Endodermal cell (in vitro differentiated cells): ENCODE results near the gene SLC22A3. TPM values are rescaled to one million over a fixed set of nuclear protein-coding genes. Genes with fewer than 3 reads are reported as not detected.

ENCODE experiments used
- DNase-seq: peaks from one replicate; pipeline ENCODE4 v3.0.0-alpha.2; 2017
- H3K27ac ChIP-seq: 2 replicates; pipeline ENCODE4 v1.5.1; 2013; ENCODE audit warnings: mild to moderate bottlenecking, low read depth, low read length, moderate library complexity
- H3K27me3 ChIP-seq: 2 replicates; pipeline ENCODE4 v1.6.1; 2013; ENCODE audit warnings: mild to moderate bottlenecking, low read length, moderate library complexity; ENCODE audit not compliant: insufficient read depth, control insufficient read depth, poor library complexity, severe bottlenecking
- H3K36me3 ChIP-seq: 2 replicates; pipeline ENCODE4 v1.7.0; 2013; ENCODE audit warnings: mild to moderate bottlenecking, low read length, moderate library complexity; ENCODE audit not compliant: control insufficient read depth, insufficient read depth
- H3K4me1 ChIP-seq: one replicate; pipeline ENCODE4 v1.7.0; 2013; ENCODE audit warnings: low read length; ENCODE audit not compliant: control insufficient read depth, insufficient read depth
- H3K4me3 ChIP-seq: 2 replicates; pipeline ENCODE4 v1.5.1; 2013; ENCODE audit warnings: mild to moderate bottlenecking, low read length, moderate library complexity
- H3K9ac ChIP-seq: 2 replicates; pipeline ENCODE4 v1.6.1; 2013; ENCODE audit warnings: mild to moderate bottlenecking, low read length, moderate library complexity; ENCODE audit not compliant: poor library complexity, severe bottlenecking; ENCODE audit errors: extremely low read depth
- H3K9me3 ChIP-seq: 2 replicates; pipeline ENCODE4 v1.6.1; 2013; ENCODE audit warnings: mild to moderate bottlenecking, low read length, moderate library complexity; ENCODE audit not compliant: control insufficient read depth
- H3K27ac Mint-ChIP-seq: 2 replicates; pipeline ENCODE4 v1.8.0; 2020; ENCODE audit warnings: mixed read lengths
- H3K27me3 Mint-ChIP-seq: 2 replicates; pipeline ENCODE4 v1.8.0; 2021; ENCODE audit warnings: mild to moderate bottlenecking, mixed read lengths; ENCODE audit not compliant: insufficient read depth
- H3K36me3 Mint-ChIP-seq: 2 replicates; pipeline ENCODE4 v1.8.0; 2020; ENCODE audit warnings: low read depth, mixed read lengths
- H3K4me1 Mint-ChIP-seq: 2 replicates; pipeline ENCODE4 v1.8.0; 2020; ENCODE audit warnings: mixed read lengths
- H3K4me3 Mint-ChIP-seq: 2 replicates; pipeline ENCODE4 v1.8.0; 2020; ENCODE audit warnings: mild to moderate bottlenecking, moderate library complexity, mixed read lengths
- H3K9me3 Mint-ChIP-seq: 2 replicates; pipeline ENCODE4 v1.8.0; 2020; ENCODE audit warnings: mild to moderate bottlenecking, mixed read lengths
- WGBS, 2 experiments: methylation state at CpG; one replicate each; pipeline versions ENCODE4 v1.1.5 to v1.1.7; 2013; ENCODE audit warnings: missing lambda C conversion rate in 2 of 2, mixed read lengths in 1 of 2; ENCODE audit not compliant: insufficient coverage in 1 of 2, insufficient read length in 1 of 2; 5-methylcytosine and 5-hydroxymethylcytosine counted together
- total RNA-seq, 2 donors: library from RNA; stranded (reverse); fragmentation: NEBNext Ultra II Directional in 1 of 2; extraction: Animal tissue kit (Norgen Biotek cat#: 25700) in 1 of 2; gene quantifications; 2 replicates in 1 of 2; 3 replicates in 1 of 2; pipeline ENCODE4 v1.2.1, GENCODE V29; 2021
- TF ChIP-seq, protein P1 (sequence below): fragments of 200-600 bp; sonication (generic); conservative IDR thresholded peaks from 2 replicates; pipeline ENCODE4 v1.5.0; 2021; ENCODE audit warnings: antibody characterized with exemption, mild to moderate bottlenecking

SLC22A3 gene
- total RNA-seq, 2 donors from 2014 or later, result 3.1 to 7.4 TPM

DNA sequence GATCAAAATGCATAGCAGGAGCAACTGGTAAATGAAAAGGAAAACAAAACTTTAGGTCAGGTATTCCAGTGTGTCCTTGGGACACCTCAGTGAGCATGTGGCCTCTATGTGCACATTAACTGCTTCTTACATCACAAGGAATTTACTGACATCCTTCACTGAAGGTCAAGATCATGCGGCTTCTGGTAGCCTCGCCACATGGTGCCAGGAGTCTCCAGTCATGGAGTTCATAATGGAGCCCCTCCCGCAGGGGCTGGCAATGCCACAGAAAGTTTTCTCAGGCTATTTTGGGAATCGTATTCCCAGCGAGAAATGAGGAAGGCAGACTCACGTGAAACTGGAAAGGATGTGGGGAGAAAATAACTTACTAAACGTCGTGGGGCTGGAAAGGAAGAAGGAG lies 19.7 kb upstream of the SLC22A3 start:
- Mint-ChIP-seq H3K27me3 (peaks cover 14% of the 10 kb centered on the region), H3K4me1 (no peaks in the 10 kb centered on the region), H3K36me3 (no peaks in the 10 kb centered on the region), H3K4me3 (no peak overlapping the region), H3K27ac (no peak overlapping the region), H3K9me3 (no peaks in the 10 kb centered on the region)
- 87 to 95% methylated on average over 7 to 8 of the region's 8 CpGs for WGBS, 2 experiments
- Histone ChIP-seq H3K27ac (no peak overlapping the region), H3K4me1 (no peaks in the 10 kb centered on the region), H3K36me3 (no peaks in the 10 kb centered on the region), H3K9ac (no peak overlapping the region), H3K27me3 (peaks cover 7% of the 10 kb centered on the region), H3K9me3 (no peaks in the 10 kb centered on the region), H3K4me3 (no peak overlapping the region)
- DNase-seq, result no peak
- TF ChIP-seq, protein P1, sequence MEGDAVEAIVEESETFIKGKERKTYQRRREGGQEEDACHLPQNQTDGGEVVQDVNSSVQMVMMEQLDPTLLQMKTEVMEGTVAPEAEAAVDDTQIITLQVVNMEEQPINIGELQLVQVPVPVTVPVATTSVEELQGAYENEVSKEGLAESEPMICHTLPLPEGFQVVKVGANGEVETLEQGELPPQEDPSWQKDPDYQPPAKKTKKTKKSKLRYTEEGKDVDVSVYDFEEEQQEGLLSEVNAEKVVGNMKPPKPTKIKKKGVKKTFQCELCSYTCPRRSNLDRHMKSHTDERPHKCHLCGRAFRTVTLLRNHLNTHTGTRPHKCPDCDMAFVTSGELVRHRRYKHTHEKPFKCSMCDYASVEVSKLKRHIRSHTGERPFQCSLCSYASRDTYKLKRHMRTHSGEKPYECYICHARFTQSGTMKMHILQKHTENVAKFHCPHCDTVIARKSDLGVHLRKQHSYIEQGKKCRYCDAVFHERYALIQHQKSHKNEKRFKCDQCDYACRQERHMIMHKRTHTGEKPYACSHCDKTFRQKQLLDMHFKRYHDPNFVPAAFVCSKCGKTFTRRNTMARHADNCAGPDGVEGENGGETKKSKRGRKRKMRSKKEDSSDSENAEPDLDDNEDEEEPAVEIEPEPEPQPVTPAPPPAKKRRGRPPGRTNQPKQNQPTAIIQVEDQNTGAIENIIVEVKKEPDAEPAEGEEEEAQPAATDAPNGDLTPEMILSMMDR, result no peak

DNA sequence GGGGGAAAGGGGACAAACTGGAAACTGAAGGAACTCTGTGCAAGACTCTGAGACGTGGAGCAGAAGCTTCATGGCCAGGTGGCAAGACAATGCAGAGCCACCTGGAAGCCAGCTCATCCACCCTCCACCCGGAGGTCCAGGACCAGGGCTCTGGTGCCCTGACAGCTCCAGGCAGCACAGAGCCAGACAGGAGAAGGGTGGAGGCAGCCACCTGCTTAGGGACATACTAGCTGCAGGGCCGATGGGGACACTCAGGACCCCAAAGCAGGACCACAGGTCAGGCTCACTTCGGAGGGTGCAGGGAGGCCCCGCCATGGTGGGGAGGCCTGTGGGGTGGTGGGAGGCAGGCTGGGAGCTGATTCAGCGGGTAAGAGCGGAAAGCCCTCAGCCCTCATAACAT lies 19.0 kb upstream of the SLC22A3 start:
- H3K9me3 Mint-ChIP-seq, result no peaks in the 10 kb centered on the region
- Histone ChIP-seq H3K4me3 (no peak overlapping the region), H3K9ac (no peak overlapping the region), H3K36me3 (no peaks in the 10 kb centered on the region), H3K27me3 (peaks cover 13% of the 10 kb centered on the region), H3K27ac (no peak overlapping the region), H3K4me1 (no peaks in the 10 kb centered on the region), H3K9me3 (no peaks in the 10 kb centered on the region)
- WGBS, 2 experiments, result 87 to 91% methylated on average over 5 to 7 of the region's 7 CpGs
- peaks cover 22% of the 10 kb centered on the region for H3K27me3 Mint-ChIP-seq
- no peak overlapping the region for H3K4me3 Mint-ChIP-seq
- no peaks in the 10 kb centered on the region for H3K36me3 Mint-ChIP-seq
- H3K27ac Mint-ChIP-seq, result no peak overlapping the region
- TF ChIP-seq, protein P1, result no peak
- DNase-seq, result no peak
- H3K4me1 Mint-ChIP-seq, result no peaks in the 10 kb centered on the region

- TF ChIP-seq, protein P1, result no peak
- Histone ChIP-seq H3K27me3 (peaks cover 22% of the 10 kb centered on the region), H3K27ac (no peak overlapping the region), H3K4me1 (no peaks in the 10 kb centered on the region), H3K4me3 (no peak overlapping the region), H3K9ac (no peak overlapping the region), H3K36me3 (no peaks in the 10 kb centered on the region), H3K9me3 (no peaks in the 10 kb centered on the region)
- Mint-ChIP-seq H3K27me3 (peaks cover 27% of the 10 kb centered on the region), H3K4me1 (no peaks in the 10 kb centered on the region), H3K27ac (no peak overlapping the region), H3K9me3 (no peaks in the 10 kb centered on the region), H3K4me3 (no peak overlapping the region), H3K36me3 (no peaks in the 10 kb centered on the region)
- WGBS, 2 experiments, result 92 to 100% methylated on average over 2 to 4 of the region's 5 CpGs
- no peak for DNase-seq
These were observed 17.6 kb upstream of the SLC22A3 start for GRCh38 chr6:160330619-160331018.
